ENCODE data around the gene CLNK. TPM values are rescaled to one million over a fixed set of nuclear protein-coding genes. Genes with fewer than 3 reads are reported as not detected.

CLNK gene
- total and polyA plus RNA-seq, 7 donors: 0.44 TPM; not detected in 6

DNA sequence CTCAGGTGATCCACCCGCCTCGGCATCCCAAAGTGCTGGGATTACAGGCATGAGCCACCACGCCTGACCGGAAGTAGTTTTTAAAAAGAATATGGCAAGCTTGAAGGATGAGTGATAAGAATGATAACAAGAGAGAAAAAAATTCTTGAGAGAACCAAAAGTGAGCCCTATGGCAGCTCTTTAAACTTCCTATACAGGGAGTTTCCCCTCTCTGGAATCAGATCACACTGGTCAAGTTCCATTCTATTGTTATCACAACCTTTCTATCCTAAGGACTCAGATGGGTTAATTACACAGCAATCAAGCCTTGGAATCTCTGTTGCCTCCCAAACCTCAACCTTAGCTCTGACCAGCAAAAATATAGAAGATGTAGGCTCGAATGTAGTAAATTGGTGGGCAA, 193.6 kb downstream of the CLNK start:
- peaks cover 0 to 7% (median 0%) of the 10 kb centered on the region in 3 donors for H3K27me3 ChIP-seq
- DNase-seq: no peak
- no peaks in the 10 kb centered on the region for H3K4me1 ChIP-seq
- intact Hi-C loops (cut with DNase I): no loop called here
- TF ChIP-seq POLR2A (IDR thresholded peaks at IDR 0.05) (no peak), EP300 (IDR thresholded peaks at IDR 0.05) (no peak), POLR2AphosphoS5 (IDR thresholded peaks at IDR 0.05) (no peak)
- TF ChIP-seq, protein P1, sequence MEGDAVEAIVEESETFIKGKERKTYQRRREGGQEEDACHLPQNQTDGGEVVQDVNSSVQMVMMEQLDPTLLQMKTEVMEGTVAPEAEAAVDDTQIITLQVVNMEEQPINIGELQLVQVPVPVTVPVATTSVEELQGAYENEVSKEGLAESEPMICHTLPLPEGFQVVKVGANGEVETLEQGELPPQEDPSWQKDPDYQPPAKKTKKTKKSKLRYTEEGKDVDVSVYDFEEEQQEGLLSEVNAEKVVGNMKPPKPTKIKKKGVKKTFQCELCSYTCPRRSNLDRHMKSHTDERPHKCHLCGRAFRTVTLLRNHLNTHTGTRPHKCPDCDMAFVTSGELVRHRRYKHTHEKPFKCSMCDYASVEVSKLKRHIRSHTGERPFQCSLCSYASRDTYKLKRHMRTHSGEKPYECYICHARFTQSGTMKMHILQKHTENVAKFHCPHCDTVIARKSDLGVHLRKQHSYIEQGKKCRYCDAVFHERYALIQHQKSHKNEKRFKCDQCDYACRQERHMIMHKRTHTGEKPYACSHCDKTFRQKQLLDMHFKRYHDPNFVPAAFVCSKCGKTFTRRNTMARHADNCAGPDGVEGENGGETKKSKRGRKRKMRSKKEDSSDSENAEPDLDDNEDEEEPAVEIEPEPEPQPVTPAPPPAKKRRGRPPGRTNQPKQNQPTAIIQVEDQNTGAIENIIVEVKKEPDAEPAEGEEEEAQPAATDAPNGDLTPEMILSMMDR (IDR thresholded peaks at IDR 0.05): no peak
- no peaks in the 10 kb centered on the region for H3K36me3 ChIP-seq
- WGBS, 2 donors: 93 to 94% methylated on average over 5 of the region's 5 CpGs
- H3K4me3 ChIP-seq: no peak overlapping the region
- H3K9me3 ChIP-seq: no peaks in the 10 kb centered on the region
- no peak overlapping the region for H3K27ac ChIP-seq

DNA sequence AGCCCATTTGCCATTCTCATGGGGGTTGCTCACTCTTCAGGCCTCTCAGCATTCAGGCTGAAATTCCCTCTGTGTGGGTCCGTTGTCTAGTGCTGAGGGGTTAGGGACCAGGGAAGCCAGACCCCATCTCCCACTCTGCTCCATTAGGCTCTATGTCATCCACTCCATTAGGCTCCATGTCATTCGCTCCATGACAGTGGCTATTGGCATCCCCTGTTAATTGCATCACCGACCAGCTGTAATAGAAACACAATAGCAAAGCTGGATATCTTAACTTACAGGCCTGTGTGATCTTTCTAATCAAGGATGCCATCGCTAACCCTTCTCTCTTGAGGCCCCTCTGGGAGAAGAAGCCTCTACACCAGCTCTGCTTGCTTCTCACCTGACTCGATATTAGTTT, 201.7 kb downstream of the CLNK start:
- Histone ChIP-seq H3K36me3 (no peaks in the 10 kb centered on the region), H3K27ac (no peak overlapping the region), H3K9me3 (no peaks in the 10 kb centered on the region), H3K27me3 (no peaks in the 10 kb centered on the region), H3K4me1 (no peaks in the 10 kb centered on the region), H3K4me3 (no peak overlapping the region)
- no peak for DNase-seq
- no peak for TF ChIP-seq EP300 (IDR thresholded peaks at IDR 0.05)
- no peak for TF ChIP-seq POLR2AphosphoS5 (IDR thresholded peaks at IDR 0.05)
- TF ChIP-seq, protein P1 (IDR thresholded peaks at IDR 0.05): no peak
- no peak for TF ChIP-seq POLR2A (IDR thresholded peaks at IDR 0.05)
- intact Hi-C loops (cut with DNase I): no loop called here
- WGBS, 2 donors: 72 to 76% methylated on average over 5 of the region's 5 CpGs

DNA sequence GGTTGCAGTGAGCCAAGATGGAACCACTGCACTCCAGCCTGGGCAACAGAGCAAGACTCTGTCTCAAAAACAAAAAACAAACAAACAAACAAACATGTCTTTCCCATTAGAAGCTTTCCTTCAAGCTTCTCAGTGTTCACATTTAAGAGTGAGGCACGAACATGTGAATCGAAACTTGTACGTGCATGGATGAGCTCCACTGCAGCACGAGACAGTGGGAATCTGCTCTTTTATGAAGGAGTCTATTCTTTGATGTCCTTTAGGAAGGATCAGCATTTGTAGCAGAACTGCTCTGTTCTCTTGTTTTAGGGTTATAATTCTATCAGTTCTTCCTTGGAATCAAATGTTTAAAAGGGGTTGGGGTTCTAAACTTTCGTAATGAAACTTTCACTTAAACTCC, 204.0 kb downstream of the CLNK start:
- H3K9me3 ChIP-seq: no peaks in the 10 kb centered on the region
- WGBS, 2 donors: 87% methylated on average over 5 of the region's 5 CpGs
- H3K36me3 ChIP-seq: no peaks in the 10 kb centered on the region
- no peaks in the 10 kb centered on the region for H3K4me1 ChIP-seq
- TF ChIP-seq POLR2A (IDR thresholded peaks at IDR 0.05): no peak
- TF ChIP-seq, protein P1 (IDR thresholded peaks at IDR 0.05): no peak
- TF ChIP-seq POLR2AphosphoS5 (IDR thresholded peaks at IDR 0.05): no peak
- TF ChIP-seq EP300 (IDR thresholded peaks at IDR 0.05): no peak
- no peak for DNase-seq
- intact Hi-C loops (cut with DNase I): no loop called here
- no peak overlapping the region for H3K27ac ChIP-seq
- no peak overlapping the region for H3K4me3 ChIP-seq
- H3K27me3 ChIP-seq: no peaks in the 10 kb centered on the region

DNA sequence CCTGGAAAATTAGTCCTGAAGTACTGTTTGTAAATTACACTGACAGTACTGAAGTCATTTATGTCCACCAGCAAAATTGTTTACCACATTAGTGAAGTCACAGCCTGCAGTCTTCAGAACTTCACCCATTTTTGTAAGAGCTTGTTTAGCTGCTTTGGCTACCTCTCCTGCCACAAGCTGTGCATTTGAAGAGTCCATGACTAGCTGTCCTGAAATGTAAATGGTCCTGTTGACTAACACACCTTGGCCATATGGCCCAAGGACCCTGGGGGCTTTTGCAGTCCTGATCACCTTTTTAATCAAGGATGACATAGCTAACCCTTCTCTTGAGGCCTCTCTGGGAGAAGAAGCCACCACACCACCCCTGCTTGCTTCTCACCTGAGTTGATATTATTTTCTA, 205.9 kb downstream of the CLNK start:
- DNase-seq: no peak
- no peak overlapping the region for H3K27ac ChIP-seq
- TF ChIP-seq POLR2A (IDR thresholded peaks at IDR 0.05) (no peak), POLR2AphosphoS5 (IDR thresholded peaks at IDR 0.05) (no peak), EP300 (IDR thresholded peaks at IDR 0.05) (no peak)
- TF ChIP-seq, protein P1 (IDR thresholded peaks at IDR 0.05): no peak
- no peak overlapping the region for H3K4me3 ChIP-seq
- no peaks in the 10 kb centered on the region for H3K4me1 ChIP-seq
- no peaks in the 10 kb centered on the region for H3K9me3 ChIP-seq
- intact Hi-C loops (cut with DNase I): no loop called here
- H3K36me3 ChIP-seq: no peaks in the 10 kb centered on the region
- no peaks in the 10 kb centered on the region for H3K27me3 ChIP-seq

DNA sequence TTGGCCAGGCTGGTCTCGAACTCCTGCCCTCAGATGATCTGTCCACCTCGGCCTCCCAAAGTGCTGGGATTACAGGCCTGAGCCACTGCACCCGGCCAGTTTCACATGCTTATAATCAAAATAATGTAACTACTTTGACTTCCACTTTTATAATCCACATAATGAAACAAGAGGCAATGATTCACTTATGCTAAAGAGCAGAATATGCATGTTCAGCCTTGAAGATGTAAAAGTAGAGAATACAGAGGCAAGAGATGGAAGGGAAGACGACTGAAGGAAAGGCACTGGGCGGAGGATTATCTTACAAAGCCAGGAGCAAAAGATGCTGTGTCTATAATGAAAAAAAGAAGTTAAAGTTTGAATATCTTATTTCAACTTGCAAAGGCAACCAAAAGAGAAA, 214.1 kb downstream of the CLNK start:
- TF ChIP-seq POLR2A (IDR thresholded peaks at IDR 0.05): no peak
- TF ChIP-seq, protein P1 (IDR thresholded peaks at IDR 0.05): no peak
- TF ChIP-seq POLR2AphosphoS5 (IDR thresholded peaks at IDR 0.05): no peak
- Histone ChIP-seq H3K4me1 (no peaks in the 10 kb centered on the region), H3K4me3 (no peak overlapping the region), H3K9me3 (no peaks in the 10 kb centered on the region), H3K27ac (no peak overlapping the region), H3K36me3 (no peaks in the 10 kb centered on the region), H3K27me3 (peaks cover 0 to 8% (median 1%) of the 10 kb centered on the region in 3 donors)
- intact Hi-C loops (cut with DNase I): no loop called here
- DNase-seq: no peak
- WGBS, 2 donors: 86 to 87% methylated on average over 5 of the region's 5 CpGs
